ENCODE data around the gene ARHGAP29.

GRCh38 chr1:94272388-94272787 lies 35.0 kb upstream of the ARHGAP29 start:
- TF ChIP-seq POLR2AphosphoS5 (IDR thresholded peaks at IDR 0.05; ENCODE audit: low read depth, low read length) (no peak), CTCF (IDR thresholded peaks at IDR 0.05; ENCODE audit: control extremely low read depth in 1 of 3, insufficient read depth in 1 of 3, low read depth in 1 of 3, low read length in 3 of 3) (no peak), GABPA (IDR thresholded peaks at IDR 0.05; ENCODE audit: borderline replicate concordance, insufficient read depth, low read length) (no peak), JUN (IDR thresholded peaks at IDR 0.05; ENCODE audit: low read depth, low read length) (no peak), SIRT6 (IDR thresholded peaks at IDR 0.05; ENCODE audit: low read length) (no peak), CEBPB (IDR thresholded peaks at IDR 0.05; ENCODE audit: low read depth, low read length) (no peak), MAFK (IDR thresholded peaks at IDR 0.05; ENCODE audit: low read depth, low read length) (no peak), RAD21 (IDR thresholded peaks at IDR 0.05 in 1 of 2, conservative IDR thresholded peaks at IDR 0.05 in 1 of 2; ENCODE audit: low read depth in 2 of 2, low read length in 2 of 2) (no peak), JUND (IDR thresholded peaks at IDR 0.05; ENCODE audit: low read length) (no peak), SIN3A (conservative IDR thresholded peaks at IDR 0.05 in 1 of 2, IDR thresholded peaks at IDR 0.05 in 1 of 2; ENCODE audit: low read depth in 1 of 2, low read length in 2 of 2) (no peak), EZH2 (IDR thresholded peaks at IDR 0.05; ENCODE audit: low read depth, low read length, severe bottlenecking) (no peak), SP1 (IDR thresholded peaks at IDR 0.05; ENCODE audit: low read depth, low read length) (no peak)
